Measurements from ENCODE around the gene POLD4.

- TF ChIP-seq, protein P1, sequence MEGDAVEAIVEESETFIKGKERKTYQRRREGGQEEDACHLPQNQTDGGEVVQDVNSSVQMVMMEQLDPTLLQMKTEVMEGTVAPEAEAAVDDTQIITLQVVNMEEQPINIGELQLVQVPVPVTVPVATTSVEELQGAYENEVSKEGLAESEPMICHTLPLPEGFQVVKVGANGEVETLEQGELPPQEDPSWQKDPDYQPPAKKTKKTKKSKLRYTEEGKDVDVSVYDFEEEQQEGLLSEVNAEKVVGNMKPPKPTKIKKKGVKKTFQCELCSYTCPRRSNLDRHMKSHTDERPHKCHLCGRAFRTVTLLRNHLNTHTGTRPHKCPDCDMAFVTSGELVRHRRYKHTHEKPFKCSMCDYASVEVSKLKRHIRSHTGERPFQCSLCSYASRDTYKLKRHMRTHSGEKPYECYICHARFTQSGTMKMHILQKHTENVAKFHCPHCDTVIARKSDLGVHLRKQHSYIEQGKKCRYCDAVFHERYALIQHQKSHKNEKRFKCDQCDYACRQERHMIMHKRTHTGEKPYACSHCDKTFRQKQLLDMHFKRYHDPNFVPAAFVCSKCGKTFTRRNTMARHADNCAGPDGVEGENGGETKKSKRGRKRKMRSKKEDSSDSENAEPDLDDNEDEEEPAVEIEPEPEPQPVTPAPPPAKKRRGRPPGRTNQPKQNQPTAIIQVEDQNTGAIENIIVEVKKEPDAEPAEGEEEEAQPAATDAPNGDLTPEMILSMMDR (IDR thresholded peaks at IDR 0.05): no peak
- TF ChIP-seq, protein P2, sequence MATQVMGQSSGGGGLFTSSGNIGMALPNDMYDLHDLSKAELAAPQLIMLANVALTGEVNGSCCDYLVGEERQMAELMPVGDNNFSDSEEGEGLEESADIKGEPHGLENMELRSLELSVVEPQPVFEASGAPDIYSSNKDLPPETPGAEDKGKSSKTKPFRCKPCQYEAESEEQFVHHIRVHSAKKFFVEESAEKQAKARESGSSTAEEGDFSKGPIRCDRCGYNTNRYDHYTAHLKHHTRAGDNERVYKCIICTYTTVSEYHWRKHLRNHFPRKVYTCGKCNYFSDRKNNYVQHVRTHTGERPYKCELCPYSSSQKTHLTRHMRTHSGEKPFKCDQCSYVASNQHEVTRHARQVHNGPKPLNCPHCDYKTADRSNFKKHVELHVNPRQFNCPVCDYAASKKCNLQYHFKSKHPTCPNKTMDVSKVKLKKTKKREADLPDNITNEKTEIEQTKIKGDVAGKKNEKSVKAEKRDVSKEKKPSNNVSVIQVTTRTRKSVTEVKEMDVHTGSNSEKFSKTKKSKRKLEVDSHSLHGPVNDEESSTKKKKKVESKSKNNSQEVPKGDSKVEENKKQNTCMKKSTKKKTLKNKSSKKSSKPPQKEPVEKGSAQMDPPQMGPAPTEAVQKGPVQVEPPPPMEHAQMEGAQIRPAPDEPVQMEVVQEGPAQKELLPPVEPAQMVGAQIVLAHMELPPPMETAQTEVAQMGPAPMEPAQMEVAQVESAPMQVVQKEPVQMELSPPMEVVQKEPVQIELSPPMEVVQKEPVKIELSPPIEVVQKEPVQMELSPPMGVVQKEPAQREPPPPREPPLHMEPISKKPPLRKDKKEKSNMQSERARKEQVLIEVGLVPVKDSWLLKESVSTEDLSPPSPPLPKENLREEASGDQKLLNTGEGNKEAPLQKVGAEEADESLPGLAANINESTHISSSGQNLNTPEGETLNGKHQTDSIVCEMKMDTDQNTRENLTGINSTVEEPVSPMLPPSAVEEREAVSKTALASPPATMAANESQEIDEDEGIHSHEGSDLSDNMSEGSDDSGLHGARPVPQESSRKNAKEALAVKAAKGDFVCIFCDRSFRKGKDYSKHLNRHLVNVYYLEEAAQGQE (IDR thresholded peaks at IDR 0.05; ENCODE audit: insufficient read depth in 1 of 2, low read depth in 2 of 2, low read length in 1 of 2): no peak
Observed at GRCh38 chr11:67376063-67376820, 22.9 kb upstream of the POLD4 start.
